ENCODE data around the gene MRPL32. TPM values are rescaled to one million over a fixed set of nuclear protein-coding genes. Genes with fewer than 3 reads are reported as not detected.

Gene MRPL32
- polyA plus RNA-seq, 2 of the 4 experiments (the other 2 are of a cell fraction) = 76.0 to 90.4 TPM

DNA sequence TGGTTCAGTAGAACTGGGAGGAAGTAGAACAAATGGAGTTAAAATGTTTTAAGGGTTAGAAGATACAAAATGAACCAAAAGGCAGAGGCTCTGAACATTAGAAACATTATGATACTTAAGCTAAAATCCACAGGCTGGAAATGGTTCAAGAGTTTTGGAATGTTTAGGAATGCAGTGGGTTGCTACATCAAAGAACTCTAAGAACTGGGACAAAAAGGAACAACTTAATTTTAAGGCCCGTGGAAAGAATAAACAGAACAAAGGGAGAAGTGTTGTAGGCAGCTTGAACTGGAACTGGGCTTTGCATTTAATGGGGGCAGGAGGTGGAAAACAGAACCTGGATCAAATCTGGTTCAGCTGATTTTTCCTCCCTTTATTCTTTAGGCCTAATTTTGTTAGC, 16.8 kb upstream of the MRPL32 start (continued):
- TF ChIP-seq, protein P1, sequence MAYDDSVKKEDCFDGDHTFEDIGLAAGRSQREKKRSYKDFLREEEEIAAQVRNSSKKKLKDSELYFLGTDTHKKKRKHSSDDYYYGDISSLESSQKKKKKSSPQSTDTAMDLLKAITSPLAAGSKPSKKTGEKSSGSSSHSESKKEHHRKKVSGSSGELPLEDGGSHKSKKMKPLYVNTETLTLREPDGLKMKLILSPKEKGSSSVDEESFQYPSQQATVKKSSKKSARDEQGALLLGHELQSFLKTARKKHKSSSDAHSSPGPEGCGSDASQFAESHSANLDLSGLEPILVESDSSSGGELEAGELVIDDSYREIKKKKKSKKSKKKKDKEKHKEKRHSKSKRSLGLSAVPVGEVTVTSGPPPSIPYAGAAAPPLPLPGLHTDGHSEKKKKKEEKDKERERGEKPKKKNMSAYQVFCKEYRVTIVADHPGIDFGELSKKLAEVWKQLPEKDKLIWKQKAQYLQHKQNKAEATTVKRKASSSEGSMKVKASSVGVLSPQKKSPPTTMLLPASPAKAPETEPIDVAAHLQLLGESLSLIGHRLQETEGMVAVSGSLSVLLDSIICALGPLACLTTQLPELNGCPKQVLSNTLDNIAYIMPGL (CRISPR knock-in tag; IDR thresholded peaks at IDR 0.05; ENCODE audit: borderline replicate concordance) = no peak

DNA sequence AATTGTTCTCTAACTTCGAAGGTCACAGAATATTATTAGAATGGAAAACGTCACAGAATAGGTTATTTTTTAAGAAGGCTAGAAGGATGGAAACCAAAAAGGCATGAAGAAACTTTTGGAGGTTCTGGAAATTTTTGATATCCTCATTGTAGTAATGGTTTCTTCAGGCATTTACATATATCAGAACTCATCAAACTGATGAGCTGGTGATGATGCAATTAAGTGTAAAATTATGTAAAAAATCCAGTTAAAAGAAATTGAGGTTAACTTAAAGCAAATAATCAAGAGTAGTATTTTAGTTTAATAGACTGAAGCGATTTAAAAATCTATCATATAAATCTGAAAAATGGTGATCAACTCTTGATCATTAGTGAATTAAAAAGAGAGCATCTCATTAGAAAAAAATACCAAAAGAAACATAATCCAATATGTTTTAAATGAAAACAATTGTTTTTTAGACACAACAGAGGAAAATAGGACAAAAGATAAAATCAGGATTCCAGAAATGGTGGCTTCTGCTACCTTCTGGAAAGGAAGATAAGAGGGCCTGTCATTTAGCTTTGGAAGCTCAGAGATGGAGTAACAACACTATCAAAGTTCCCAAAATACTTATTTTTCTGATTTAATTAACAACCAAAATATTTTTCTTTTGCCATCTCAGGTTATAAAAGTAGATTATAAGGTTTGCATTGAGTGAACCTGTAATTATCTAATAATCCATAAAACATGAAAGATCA, 10.0 kb upstream of the MRPL32 start:
- no peak overlapping the region for H3K27ac ChIP-seq
- H3K9me3 ChIP-seq = no peaks in the 10 kb centered on the region
- no peaks in the 10 kb centered on the region for H3K4me1 ChIP-seq
- ATAC-seq = no peak
- WGBS (ENCODE audit: missing lambda C conversion rate) = 80% methylated on average over 3 of the region's 3 CpGs
- POLR2A ChIA-PET = interaction anchor here (1.2 kb wide), 1 partner anchor 10 kb away, joined by 3 read pairs; the partner anchor contains the start of genes MRPL32 and PSMA2
- CTCF ChIA-PET = interaction anchor here (1.4 to 2.1 kb wide), 3 partner anchors 10 to 19 kb away, joined by 3 to 11 read pairs (median 4); partner anchors contain the start of genes MRPL32 and PSMA2
- DNase-seq (ENCODE audit: low read depth in 1 of 2, low spot score in 1 of 2) = no peak
- TF ChIP-seq CEBPB (IDR thresholded peaks at IDR 0.05) = no peak
- TF ChIP-seq, protein P1 (CRISPR knock-in tag; IDR thresholded peaks at IDR 0.05; ENCODE audit: borderline replicate concordance) = no peak
- no peak for TF ChIP-seq HDAC2 (IDR thresholded peaks at IDR 0.05)
- TF ChIP-seq, protein P2, sequence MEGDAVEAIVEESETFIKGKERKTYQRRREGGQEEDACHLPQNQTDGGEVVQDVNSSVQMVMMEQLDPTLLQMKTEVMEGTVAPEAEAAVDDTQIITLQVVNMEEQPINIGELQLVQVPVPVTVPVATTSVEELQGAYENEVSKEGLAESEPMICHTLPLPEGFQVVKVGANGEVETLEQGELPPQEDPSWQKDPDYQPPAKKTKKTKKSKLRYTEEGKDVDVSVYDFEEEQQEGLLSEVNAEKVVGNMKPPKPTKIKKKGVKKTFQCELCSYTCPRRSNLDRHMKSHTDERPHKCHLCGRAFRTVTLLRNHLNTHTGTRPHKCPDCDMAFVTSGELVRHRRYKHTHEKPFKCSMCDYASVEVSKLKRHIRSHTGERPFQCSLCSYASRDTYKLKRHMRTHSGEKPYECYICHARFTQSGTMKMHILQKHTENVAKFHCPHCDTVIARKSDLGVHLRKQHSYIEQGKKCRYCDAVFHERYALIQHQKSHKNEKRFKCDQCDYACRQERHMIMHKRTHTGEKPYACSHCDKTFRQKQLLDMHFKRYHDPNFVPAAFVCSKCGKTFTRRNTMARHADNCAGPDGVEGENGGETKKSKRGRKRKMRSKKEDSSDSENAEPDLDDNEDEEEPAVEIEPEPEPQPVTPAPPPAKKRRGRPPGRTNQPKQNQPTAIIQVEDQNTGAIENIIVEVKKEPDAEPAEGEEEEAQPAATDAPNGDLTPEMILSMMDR (IDR thresholded peaks at IDR 0.05) = no peak
- TF ChIP-seq RAD21 (conservative IDR thresholded peaks at IDR 0.05 in 1 of 2, IDR thresholded peaks at IDR 0.05 in 1 of 2) = no peak
- TF ChIP-seq, protein P3, sequence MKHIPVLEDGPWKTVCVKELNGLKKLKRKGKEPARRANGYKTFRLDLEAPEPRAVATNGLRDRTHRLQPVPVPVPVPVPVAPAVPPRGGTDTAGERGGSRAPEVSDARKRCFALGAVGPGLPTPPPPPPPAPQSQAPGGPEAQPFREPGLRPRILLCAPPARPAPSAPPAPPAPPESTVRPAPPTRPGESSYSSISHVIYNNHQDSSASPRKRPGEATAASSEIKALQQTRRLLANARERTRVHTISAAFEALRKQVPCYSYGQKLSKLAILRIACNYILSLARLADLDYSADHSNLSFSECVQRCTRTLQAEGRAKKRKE (CRISPR knock-in tag; IDR thresholded peaks at IDR 0.05; ENCODE audit: low read depth) = no peak
- H3K4me3 ChIP-seq = no peak overlapping the region
- no peak overlapping the region for H3K4me2 ChIP-seq
- peak; percentile 36 for FAIRE-seq

DNA sequence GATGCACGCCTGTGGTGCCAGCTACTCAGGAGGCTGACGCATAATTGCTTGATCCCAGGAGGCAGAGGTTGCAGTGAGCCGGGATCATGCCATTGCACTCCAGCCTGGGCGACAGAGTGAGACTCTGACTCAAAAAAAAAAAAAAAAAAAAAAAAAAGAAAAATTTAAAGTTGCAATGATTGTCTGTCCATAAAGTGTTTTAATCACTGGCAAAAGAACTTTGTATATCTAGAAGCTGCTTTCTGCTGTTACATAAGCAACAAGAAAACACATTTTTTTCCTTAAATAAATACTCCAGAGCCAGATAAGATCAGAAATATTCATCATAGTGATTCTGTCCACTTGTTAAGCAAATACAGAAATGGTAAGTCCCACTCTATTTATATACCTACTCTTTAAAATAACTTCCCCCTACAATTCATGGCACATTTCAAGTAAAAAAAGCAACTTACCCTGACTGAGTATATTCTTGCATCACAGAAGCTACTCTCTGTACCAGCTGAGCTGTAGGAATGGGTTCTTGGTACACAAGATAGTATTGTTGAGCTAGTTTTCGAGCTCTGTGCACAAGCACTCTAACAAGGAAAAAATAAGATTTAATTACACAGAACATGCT, 7.8 kb upstream of the MRPL32 start:
- ChIA-PET POLR2A (interaction anchor here (0.7 to 0.8 kb wide), 4 partner anchors 8 to 944 kb away, joined by 3 to 7 read pairs (median 4); partner anchors contain the start of genes C7orf25, MRPL32 and PSMA2), CTCF (interaction anchor here (1.3 to 3.1 kb wide), 2 partner anchors 14 to 17 kb away, joined by 4 to 11 read pairs; no protein-coding TSS in a partner anchor)
- H3K4me2 ChIP-seq = no peak overlapping the region
- no peak for FAIRE-seq
- H3K9me3 ChIP-seq = no peaks in the 10 kb centered on the region
- DNase-seq (ENCODE audit: low read depth in 1 of 2, low spot score in 1 of 2) = no peak
- WGBS (ENCODE audit: missing lambda C conversion rate) = 86% methylated on average over 5 of the region's 5 CpGs
- ATAC-seq = no peak
- peaks cover under 1% of the 10 kb centered on the region; the same call in 1 of the 3 replicates for H3K4me1 ChIP-seq
- TF ChIP-seq GATA3 (IDR thresholded peaks at IDR 0.05; ENCODE audit: borderline replicate concordance) = no peak
- no peak for TF ChIP-seq POLR2AphosphoS2 (conservative IDR thresholded peaks at IDR 0.05; ENCODE audit: low read length)
- H3K4me3 ChIP-seq = no peak overlapping the region
- H3K27ac ChIP-seq = no peak overlapping the region

DNA sequence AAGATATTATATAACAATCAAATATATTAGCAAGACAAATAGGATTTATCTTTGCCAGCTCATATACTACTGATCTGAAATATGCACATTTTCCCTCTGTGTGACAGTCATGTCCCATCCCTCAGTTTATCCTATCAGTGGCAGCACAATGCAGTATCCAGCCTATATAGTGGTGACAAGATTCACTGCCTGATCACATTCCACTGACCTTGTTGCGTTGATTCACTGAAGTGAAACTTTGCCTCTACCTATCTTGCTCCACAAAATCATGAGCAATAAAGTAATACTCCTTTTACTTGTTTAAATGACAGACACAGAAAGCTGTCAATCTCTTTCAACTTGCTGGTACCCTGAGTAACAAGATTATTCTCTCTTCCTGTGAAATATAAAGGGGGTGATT, 6.5 kb upstream of the MRPL32 start:
- H3K4me1 ChIP-seq = peaks cover 14% of the 10 kb centered on the region; the same call in 2 of the 3 replicates
- CTCF ChIA-PET = interaction anchor here (3.1 kb wide), 1 partner anchor 16 kb away, joined by 11 read pairs; no protein-coding TSS in a partner anchor
- no peak for FAIRE-seq
- no peak overlapping the region for H3K4me2 ChIP-seq
- H3K4me3 ChIP-seq = no peak overlapping the region
- POLR2A ChIA-PET = no interaction called here
- no peak for ATAC-seq
- H3K27ac ChIP-seq = no peak overlapping the region
- DNase-seq (ENCODE audit: low read depth in 1 of 2, low spot score in 1 of 2) = no peak
- no peaks in the 10 kb centered on the region for H3K9me3 ChIP-seq
- 100% methylated on average over 1 of the region's 1 CpG for WGBS (ENCODE audit: missing lambda C conversion rate)
- TF ChIP-seq TP53 (CRISPR knock-in tag; IDR thresholded peaks at IDR 0.05) = no peak
- TF ChIP-seq RAD21 (conservative IDR thresholded peaks at IDR 0.05 in 1 of 2, IDR thresholded peaks at IDR 0.05 in 1 of 2) = no peak
- TF ChIP-seq NPAS2 (CRISPR knock-in tag; IDR thresholded peaks at IDR 0.05; ENCODE audit: borderline replicate concordance) = no peak
- no peak for TF ChIP-seq CBX8 (IDR thresholded peaks at IDR 0.05)
- no peak for TF ChIP-seq ZSCAN20 (CRISPR knock-in tag; IDR thresholded peaks at IDR 0.05)
- no peak for TF ChIP-seq MAZ (IDR thresholded peaks at IDR 0.05; ENCODE audit: borderline replicate concordance, low read depth, low read length)
- TF ChIP-seq HDAC2 (IDR thresholded peaks at IDR 0.05) = no peak
- TF ChIP-seq RCOR1 (IDR thresholded peaks at IDR 0.05; ENCODE audit: low read depth, low read length) = no peak
- no peak for TF ChIP-seq HOXB5 (CRISPR knock-in tag; IDR thresholded peaks at IDR 0.05)
- TF ChIP-seq, protein P3 (CRISPR knock-in tag; IDR thresholded peaks at IDR 0.05; ENCODE audit: low read depth) = no peak
- TF ChIP-seq, protein P4, sequence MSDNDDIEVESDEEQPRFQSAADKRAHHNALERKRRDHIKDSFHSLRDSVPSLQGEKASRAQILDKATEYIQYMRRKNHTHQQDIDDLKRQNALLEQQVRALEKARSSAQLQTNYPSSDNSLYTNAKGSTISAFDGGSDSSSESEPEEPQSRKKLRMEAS (IDR thresholded peaks at IDR 0.05) = no peak
- TF ChIP-seq RFX5 (IDR thresholded peaks at IDR 0.05) = no peak
- TF ChIP-seq, protein P2 (IDR thresholded peaks at IDR 0.05) = no peak
